Activated CD4-positive, alpha-beta T cell treated with anti-CD3 and anti-CD28 coated beads for 48 hours (primary cell): Measurements from ENCODE around the gene TNS2.

ENCODE experiments used
- DNase-seq: peaks from one replicate; pipeline ENCODE4 v3.0.0-alpha.2; 2020

The TNS2 gene

GRCh38 chr12:53058674-53059433, 9.0 kb downstream of the TNS2 start:
- no peak for DNase-seq

GRCh38 chr12:53059434-53060063, 9.7 kb downstream of the TNS2 start:
- no peak for DNase-seq

- no peak for DNase-seq
Measured at GRCh38 chr12:53060064-53060720, 10.3 kb downstream of the TNS2 start.

GRCh38 chr12:53060721-53061276, 10.9 kb downstream of the TNS2 start:
- no peak for DNase-seq

- DNase-seq: no peak
Measured at GRCh38 chr12:53061404-53062010, 11.6 kb downstream of the TNS2 start.

- DNase-seq: no peak
Measured at GRCh38 chr12:53062011-53062961, 12.4 kb downstream of the TNS2 start.

- DNase-seq: no peak
Measured at GRCh38 chr12:53062977-53063707, 13.3 kb downstream of the TNS2 start.

GRCh38 chr12:53063708-53064612, 14.1 kb downstream of the TNS2 start:
- DNase-seq: no peak

- DNase-seq: no peak
Measured at GRCh38 chr12:53064613-53065436, 15.0 kb downstream of the TNS2 start.

GRCh38 chr12:53065470-53065869, 15.6 kb downstream of the TNS2 start:
- no peak for DNase-seq

- DNase-seq: peak; percentile 81
Measured at GRCh38 chr12:53065975-53066931, 16.4 kb downstream of the TNS2 start.

- DNase-seq: no peak
Measured at GRCh38 chr12:53067074-53067992, 17.5 kb downstream of the TNS2 start.

GRCh38 chr12:53067993-53068770, 18.3 kb downstream of the TNS2 start:
- DNase-seq: no peak

- no peak for DNase-seq
Measured at GRCh38 chr12:53068811-53069585, 19.1 kb downstream of the TNS2 start.
